GM12875 (cell line): ENCODE data around the gene CALR3.

ENCODE experiments used
- H3K4me3 ChIP-seq: one replicate; pipeline ENCODE4 v1.5.1; 2011; ENCODE audit warnings: low read depth, low read length, control low read depth
- TF ChIP-seq, protein P1 (sequence below): IDR thresholded peaks from 2 replicates; pipeline ENCODE4 v1.5.1; 2011; ENCODE audit warnings: low read depth, mild to moderate bottlenecking, control low read depth, inconsistent platforms, low read length, moderate library complexity, borderline replicate concordance; ENCODE audit not compliant: insufficient read depth

CALR3 gene

DNA sequence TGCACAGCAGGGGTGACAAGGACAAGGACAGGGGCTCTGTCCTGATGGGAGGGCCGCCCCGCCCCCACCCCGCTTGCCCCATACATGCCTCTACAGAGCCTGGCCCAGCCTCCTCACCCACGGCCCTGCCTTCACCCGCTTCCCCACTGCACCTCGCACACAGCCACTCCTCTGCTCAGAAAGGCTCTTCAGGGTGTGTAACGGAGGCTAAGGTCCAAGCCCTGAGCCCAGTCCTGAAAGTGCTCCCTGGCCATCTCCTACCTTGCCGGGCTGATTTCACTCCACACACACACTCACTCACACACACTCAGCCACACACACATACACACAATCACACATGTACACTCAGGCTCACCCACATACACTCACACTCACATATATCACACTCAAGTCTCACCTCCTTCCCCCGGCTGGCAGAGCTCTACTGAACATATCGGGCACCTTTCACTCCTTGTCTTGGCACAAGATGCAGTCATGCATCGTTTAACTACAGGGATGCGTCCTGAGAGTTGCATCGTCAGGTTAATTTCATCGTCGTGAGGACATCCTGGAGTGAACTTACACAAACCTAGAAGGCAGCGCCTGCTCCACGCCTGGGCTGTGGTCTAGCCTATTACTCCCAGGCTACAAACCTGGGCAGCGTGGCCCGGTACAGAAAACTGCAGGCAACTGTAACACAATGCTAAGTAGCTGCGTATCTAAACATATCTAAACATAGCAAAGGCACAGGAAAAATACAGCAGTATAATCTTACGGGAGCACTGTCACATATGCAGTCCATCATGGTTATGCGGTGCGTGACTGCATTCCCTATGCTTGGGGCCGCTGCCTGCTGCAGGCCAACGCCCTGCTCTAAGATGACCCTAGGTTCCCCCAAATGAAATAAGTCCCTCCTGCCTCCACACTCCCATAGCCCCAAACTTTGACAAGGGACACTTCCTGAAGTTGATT is 37.3 kb downstream of the CALR3 start:
- TF ChIP-seq, protein P1, sequence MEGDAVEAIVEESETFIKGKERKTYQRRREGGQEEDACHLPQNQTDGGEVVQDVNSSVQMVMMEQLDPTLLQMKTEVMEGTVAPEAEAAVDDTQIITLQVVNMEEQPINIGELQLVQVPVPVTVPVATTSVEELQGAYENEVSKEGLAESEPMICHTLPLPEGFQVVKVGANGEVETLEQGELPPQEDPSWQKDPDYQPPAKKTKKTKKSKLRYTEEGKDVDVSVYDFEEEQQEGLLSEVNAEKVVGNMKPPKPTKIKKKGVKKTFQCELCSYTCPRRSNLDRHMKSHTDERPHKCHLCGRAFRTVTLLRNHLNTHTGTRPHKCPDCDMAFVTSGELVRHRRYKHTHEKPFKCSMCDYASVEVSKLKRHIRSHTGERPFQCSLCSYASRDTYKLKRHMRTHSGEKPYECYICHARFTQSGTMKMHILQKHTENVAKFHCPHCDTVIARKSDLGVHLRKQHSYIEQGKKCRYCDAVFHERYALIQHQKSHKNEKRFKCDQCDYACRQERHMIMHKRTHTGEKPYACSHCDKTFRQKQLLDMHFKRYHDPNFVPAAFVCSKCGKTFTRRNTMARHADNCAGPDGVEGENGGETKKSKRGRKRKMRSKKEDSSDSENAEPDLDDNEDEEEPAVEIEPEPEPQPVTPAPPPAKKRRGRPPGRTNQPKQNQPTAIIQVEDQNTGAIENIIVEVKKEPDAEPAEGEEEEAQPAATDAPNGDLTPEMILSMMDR = no peak

DNA sequence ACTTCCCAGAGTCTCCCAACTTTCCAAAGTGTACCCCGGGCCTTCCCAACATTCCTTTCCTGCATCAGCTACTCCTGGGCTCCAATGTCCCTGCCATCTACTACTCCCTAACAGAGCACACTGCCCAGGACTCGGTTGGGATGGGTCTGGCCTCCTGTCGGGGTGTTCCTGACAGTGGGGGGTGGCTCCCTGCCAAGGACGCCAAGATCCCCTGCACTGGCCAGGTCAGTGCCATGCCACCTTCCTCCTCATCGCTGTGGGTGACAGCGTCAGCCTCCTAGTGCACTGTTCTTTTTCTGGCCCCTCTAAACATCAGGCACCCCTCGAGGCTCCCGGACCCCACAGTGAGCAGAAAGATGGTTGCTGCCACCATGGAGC is 38.0 kb downstream of the CALR3 start:
- H3K4me3 ChIP-seq = no peak overlapping the region
- TF ChIP-seq, protein P1 = no peak

More for the DNA sequence above, 37.3 kb downstream of the CALR3 start:
- no peak overlapping the region for H3K4me3 ChIP-seq

DNA sequence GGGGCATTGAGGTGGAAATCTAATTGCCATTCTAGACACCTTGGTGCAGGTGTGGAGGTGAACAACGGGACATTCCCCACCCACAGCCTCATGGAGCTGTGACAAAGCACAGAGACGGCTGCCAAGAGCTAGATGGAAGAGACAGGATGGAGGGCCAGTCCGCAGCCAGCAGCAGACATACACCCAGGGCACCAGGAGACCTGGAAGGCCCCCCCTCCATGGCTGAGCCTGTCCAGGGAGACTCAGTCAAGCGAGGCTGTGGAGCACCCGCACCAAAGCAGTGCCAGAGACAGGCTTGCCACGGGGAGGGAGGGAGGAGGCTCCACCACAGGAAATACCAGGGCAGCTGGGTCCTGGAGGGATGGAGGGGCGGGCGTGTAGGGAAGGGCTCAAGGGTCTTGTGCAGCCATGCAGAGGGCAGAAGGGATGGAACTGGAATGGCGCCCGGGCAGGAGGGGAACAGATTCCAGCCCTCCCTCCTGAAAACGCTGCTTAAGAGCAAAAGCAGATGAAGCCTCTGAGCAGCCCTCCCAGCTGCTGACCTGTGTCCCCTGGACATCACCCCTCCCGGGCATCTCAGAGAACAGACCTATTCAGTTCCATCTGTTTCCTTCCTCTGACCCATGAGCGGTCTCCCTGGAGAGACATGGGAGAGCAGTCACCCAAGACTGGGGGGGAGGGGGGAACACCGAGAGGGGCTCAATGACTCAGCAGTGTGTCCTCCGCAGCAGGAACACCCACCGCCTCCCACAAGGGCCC is 38.6 kb downstream of the CALR3 start:
- peak overlapping the region; percentile 23 for H3K4me3 ChIP-seq
- TF ChIP-seq, protein P1 = no peak

DNA sequence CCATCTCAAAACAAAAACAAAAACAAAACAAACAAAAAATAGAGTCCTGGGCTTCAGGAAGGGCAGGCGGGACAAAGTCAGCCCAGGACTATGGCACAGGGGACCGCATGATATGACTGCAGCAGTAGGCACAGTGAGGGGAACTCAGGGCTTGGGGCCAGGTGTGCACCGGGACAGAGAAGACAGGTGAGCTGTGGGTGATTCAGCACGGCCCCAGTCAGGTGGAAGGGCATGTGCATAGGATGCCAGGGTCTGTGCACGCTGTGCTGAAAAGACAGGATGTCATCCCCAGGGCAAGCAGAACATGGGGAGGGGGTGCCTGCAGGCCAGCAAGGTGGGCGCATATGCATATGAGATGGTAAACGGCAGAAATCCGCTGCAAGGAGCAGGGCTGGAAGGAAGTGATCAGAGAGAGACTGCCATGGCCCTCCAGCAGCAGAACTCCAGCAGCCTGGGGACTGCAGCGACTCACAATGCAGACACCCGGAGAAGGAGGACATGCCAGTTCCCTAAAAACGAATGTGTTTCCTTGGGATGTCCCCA is 39.2 kb downstream of the CALR3 start:
- TF ChIP-seq, protein P1 = no peak
- H3K4me3 ChIP-seq = peak overlapping the region; percentile 19

DNA sequence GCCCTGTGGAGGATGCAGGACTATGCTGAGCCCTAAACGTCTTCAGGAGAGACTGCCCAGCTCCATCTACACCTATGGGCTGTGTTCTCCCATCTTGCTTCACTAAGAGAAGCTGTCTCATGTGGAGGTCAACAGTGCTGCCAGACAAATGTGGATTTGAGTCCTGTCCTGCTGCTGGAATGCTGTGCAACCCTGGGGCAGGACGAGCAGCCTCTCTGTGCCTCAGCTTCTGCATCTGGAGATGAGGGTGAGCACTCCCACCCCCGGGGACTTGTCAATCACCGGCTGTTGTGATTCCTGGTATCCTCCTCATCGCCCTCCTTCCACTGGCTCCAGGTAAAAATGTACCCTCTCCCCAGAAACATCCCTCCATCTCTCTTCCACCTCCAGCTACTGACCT is 40.5 kb downstream of the CALR3 start:
- TF ChIP-seq, protein P1 = no peak
- no peak overlapping the region for H3K4me3 ChIP-seq

DNA sequence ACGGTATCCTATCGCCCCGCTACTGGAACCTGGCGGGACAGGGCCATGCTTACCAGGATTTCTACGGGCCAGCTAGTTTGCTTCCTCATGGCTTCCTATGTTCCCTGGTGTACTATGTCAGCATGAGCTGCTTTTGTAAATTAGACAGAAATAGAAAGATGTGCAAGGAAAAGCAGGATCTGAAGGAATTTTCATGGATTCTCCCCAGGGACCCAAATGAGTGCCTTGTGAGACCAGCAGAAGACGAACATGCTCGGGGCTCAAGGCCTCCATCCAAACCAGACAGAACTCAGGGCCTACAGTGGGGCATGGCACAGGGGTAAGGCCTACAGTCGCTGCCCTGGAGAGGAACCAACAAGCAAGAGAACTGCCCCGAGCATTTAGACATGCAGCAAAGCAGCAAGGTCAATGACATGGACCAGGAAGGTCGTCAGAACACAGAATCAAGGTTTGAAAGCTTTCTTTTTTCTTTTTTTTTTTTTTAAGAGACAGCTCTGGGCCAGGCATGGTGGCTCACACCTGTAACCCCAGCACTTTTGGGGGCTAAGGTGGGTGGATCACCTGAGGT is 41.5 kb downstream of the CALR3 start:
- H3K4me3 ChIP-seq = no peak overlapping the region
- TF ChIP-seq, protein P1 = no peak
